Upper lobe of left lung (tissue), 6 donors: Measurements from ENCODE around the gene TBX15. TPM values are rescaled to one million over a fixed set of nuclear protein-coding genes. Genes with fewer than 3 reads are reported as not detected.
"Not testable (repeated sequence)": the region's sequence is repeated elsewhere in the genome, so short reads cannot be mapped to it uniquely, and the experiment has no call there.

ENCODE experiments used
- ATAC-seq, 2 donors: fragments of 200-7000 bp; cut with Tn5 transposase; one replicate each; pipeline ENCODE4 v1.9.1; 2022; ENCODE audit warnings: mild to moderate bottlenecking in 2 of 2, moderate library complexity in 2 of 2; ENCODE audit not compliant: low FRiP score in 2 of 2
- DNase-seq, 2 donors: peaks; one replicate each; pipeline ENCODE4 v3.0.0-alpha.2; 2019 to 2020
- H3K27ac ChIP-seq, 4 donors: fragments of 200-600 bp; sonication (generic); one replicate each; pipeline ENCODE4 v1.5.1; 2016 to 2019
- H3K27me3 ChIP-seq, 4 donors: fragments of 200-600 bp; sonication (generic); one replicate each; pipeline ENCODE4 v1.5.1; 2017 to 2019
- H3K36me3 ChIP-seq, 4 donors: fragments of 200-600 bp; sonication (generic); one replicate each; pipeline ENCODE4 v1.5.1; 2016 to 2019
- H3K4me1 ChIP-seq, 4 donors: fragments of 200-600 bp; sonication (generic); one replicate each; pipeline ENCODE4 v1.5.1; 2018 to 2019
- H3K4me3 ChIP-seq, 4 donors: fragments of 200-600 bp; sonication (generic); one replicate each; pipeline ENCODE4 v1.5.1; 2017 to 2019; ENCODE audit warnings: mild to moderate bottlenecking in 2 of 4, moderate library complexity in 1 of 4
- H3K9me3 ChIP-seq, 4 donors: fragments of 200-600 bp; sonication (generic); one replicate each; pipeline ENCODE4 v1.5.1; 2018 to 2019
- CTCF ChIP-seq, 6 experiments: fragments of 450-650 bp in 4 of 6; fragments of 200-600 bp in 2 of 6; sonication (generic) in 2 of 6; IDR thresholded peaks; one replicate each; pipeline ENCODE4 v1.5.1; 2016 to 2019; ENCODE audit warnings: antibody characterized with exemption in 6 of 6
- EP300 ChIP-seq, 4 donors: sonication (generic); formaldehyde crosslinking; IDR thresholded peaks; one replicate each; pipeline ENCODE4 v1.5.1; 2017; ENCODE audit warnings: antibody characterized with exemption in 4 of 4, control low read depth in 2 of 4
- POLR2A ChIP-seq, 4 donors: fragments of 450-650 bp; IDR thresholded peaks; one replicate each; pipeline ENCODE4 v1.5.1; 2016 to 2017; ENCODE audit warnings: antibody characterized with exemption in 4 of 4, mild to moderate bottlenecking in 2 of 4
- POLR2AphosphoS5 ChIP-seq, 2 donors: sonication (generic); formaldehyde crosslinking; IDR thresholded peaks; one replicate each; pipeline ENCODE4 v1.5.1; 2017; ENCODE audit warnings: antibody characterized with exemption in 2 of 2
- WGBS, 2 donors: methylation state at CpG; one replicate each; pipeline ENCODE4 v1.1.5; 2017 to 2018; 5-methylcytosine and 5-hydroxymethylcytosine counted together
- total RNA-seq, 6 donors: library from RNA; depleted of rRNA in 4 of 6; stranded (reverse); fragments of >200 nt in 4 of 6; gene quantifications; one replicate each; pipeline versions ENCODE4 v1.1.0 to v1.2.1, GENCODE V29; 2016 to 2021
- donor health status: DM: no; HTN: no; CAD: no; lungs with moderate emphysema.
- donor health status: DM: no; HTN: yes; CAD: no; lungs with severe emphysema.

TBX15 gene
- total RNA-seq, 6 donors from 2014 or later = 0.13 to 1.2 (median 0.39) TPM; not detected in 1

GRCh38 chr1:118923319-118923718 is 64.8 kb downstream of the TBX15 start:
- DNase-seq (no peak), ATAC-seq (no peak)
- H3K36me3 ChIP-seq = no peaks in the 10 kb centered on the region
- H3K4me1 ChIP-seq = no peaks in the 10 kb centered on the region
- no peak for TF ChIP-seq POLR2A (IDR thresholded peaks at IDR 0.05)
- TF ChIP-seq CTCF (IDR thresholded peaks at IDR 0.05) = no peak
- no peak for TF ChIP-seq EP300 (IDR thresholded peaks at IDR 0.05)
- no peaks in the 10 kb centered on the region for H3K27me3 ChIP-seq
- WGBS, 2 donors = 38 to 56% methylated on average over 4 of the region's 4 CpGs
- H3K9me3 ChIP-seq = no peaks in the 10 kb centered on the region
- no peak overlapping the region for H3K4me3 ChIP-seq
- H3K27ac ChIP-seq = no peak overlapping the region

GRCh38 chr1:118921994-118922393 is 66.1 kb downstream of the TBX15 start:
- WGBS, 2 donors = 73 to 82% methylated on average over 5 of the region's 5 CpGs
- H3K27ac ChIP-seq = no peak overlapping the region
- DNase-seq = no peak
- no peaks in the 10 kb centered on the region for H3K9me3 ChIP-seq
- no peak for ATAC-seq
- H3K27me3 ChIP-seq = no peaks in the 10 kb centered on the region
- no peaks in the 10 kb centered on the region for H3K36me3 ChIP-seq
- no peak for TF ChIP-seq EP300 (IDR thresholded peaks at IDR 0.05)
- H3K4me1 ChIP-seq = no peaks in the 10 kb centered on the region
- H3K4me3 ChIP-seq = no peak overlapping the region

DNA sequence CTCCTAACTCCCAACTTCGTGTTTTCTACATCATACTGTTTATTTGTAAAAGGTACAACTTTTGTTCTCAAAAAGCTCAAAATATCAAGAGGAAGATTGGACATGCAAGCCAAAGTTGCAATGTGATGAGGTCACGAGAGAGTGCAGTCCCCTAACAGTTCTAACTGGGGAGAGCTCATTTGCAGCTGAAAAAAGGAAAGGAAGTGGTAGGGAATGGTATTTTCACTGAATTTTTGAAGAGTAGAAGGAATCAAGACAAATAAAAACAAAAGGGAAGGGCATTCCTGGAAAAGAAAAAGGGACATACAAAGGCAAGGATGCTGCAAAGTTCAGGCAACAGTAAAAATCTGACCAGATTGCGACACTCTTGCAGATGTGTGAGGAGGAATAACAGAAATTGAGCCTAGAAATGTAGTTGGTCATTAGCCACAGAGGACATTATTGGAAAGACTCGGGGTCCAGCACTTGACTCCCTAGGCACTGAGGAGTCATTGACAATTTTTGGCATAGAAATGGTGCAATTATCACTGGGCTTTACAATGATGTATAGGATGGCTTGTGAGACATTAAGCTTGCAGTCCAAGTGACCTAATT is 67.9 kb downstream of the TBX15 start:
- TF ChIP-seq POLR2A (IDR thresholded peaks at IDR 0.05) = no peak
- no peaks in the 10 kb centered on the region for H3K36me3 ChIP-seq
- no peak for DNase-seq
- H3K27me3 ChIP-seq = no peaks in the 10 kb centered on the region
- no peak overlapping the region for H3K4me3 ChIP-seq
- no peaks in the 10 kb centered on the region for H3K4me1 ChIP-seq
- ATAC-seq = no peak
- WGBS, 2 donors = 69 to 71% methylated on average over 4 of the region's 4 CpGs
- H3K9me3 ChIP-seq = no peaks in the 10 kb centered on the region
- H3K27ac ChIP-seq = no peak overlapping the region

- TF ChIP-seq EP300 (IDR thresholded peaks at IDR 0.05) (no peak), POLR2AphosphoS5 (IDR thresholded peaks at IDR 0.05) (no peak), POLR2A (IDR thresholded peaks at IDR 0.05) (no peak), CTCF (IDR thresholded peaks at IDR 0.05) (no peak)
- H3K9me3 ChIP-seq = no peaks in the 10 kb centered on the region
- no peak for ATAC-seq
- H3K36me3 ChIP-seq = no peaks in the 10 kb centered on the region
- H3K4me1 ChIP-seq = no peaks in the 10 kb centered on the region
- 74 to 77% methylated on average over 2 of the region's 2 CpGs for WGBS, 2 donors
- DNase-seq = no peak
- H3K27ac ChIP-seq = no peak overlapping the region
- H3K4me3 ChIP-seq = no peak overlapping the region
- H3K27me3 ChIP-seq = no peaks in the 10 kb centered on the region
Observed at GRCh38 chr1:118918940-118919259, 69.2 kb downstream of the TBX15 start.

DNA sequence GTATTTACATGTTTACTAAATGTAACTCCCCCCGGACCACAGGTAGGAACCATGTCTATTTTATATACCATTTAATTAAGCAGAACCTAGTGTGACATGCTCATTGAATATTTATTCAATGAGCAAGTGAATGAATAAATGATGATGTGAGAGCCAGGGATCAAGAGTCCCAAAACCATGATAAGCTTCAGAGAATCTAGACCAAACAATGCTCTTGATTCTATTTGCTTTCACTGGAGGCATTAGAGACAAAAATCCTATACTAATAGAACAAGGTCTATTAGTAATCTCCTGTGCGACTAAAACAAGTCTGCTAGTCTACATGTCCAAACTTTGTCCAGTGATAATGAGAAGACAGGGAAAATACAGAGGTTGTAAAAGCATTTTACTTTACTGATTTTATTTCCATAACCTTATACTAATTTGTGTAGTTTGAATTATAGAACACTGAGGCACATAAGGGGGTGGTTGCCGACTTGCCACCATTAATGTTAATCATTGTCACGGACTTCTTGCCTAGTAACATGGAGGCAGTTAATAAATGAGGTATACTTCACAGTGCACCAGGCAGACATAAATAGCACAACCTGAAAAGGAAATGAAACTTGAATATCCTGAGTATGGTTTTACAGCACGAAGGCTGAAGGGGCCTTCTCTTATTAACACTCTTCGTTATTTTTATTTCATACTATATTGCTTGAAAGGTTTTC is 69.8 kb downstream of the TBX15 start:
- no peaks in the 10 kb centered on the region for H3K4me1 ChIP-seq
- TF ChIP-seq EP300 (IDR thresholded peaks at IDR 0.05) (no peak), POLR2AphosphoS5 (IDR thresholded peaks at IDR 0.05) (no peak), CTCF (IDR thresholded peaks at IDR 0.05) (no peak), POLR2A (IDR thresholded peaks at IDR 0.05) (no peak)
- no peak overlapping the region for H3K27ac ChIP-seq
- no peak overlapping the region for H3K4me3 ChIP-seq
- ATAC-seq = no peak
- H3K36me3 ChIP-seq = no peaks in the 10 kb centered on the region
- WGBS, 2 donors = 86 to 91% methylated on average over 6 of the region's 6 CpGs
- no peaks in the 10 kb centered on the region for H3K9me3 ChIP-seq
- DNase-seq = no peak
- no peaks in the 10 kb centered on the region for H3K27me3 ChIP-seq

- not testable (repeated sequence) for DNase-seq, H3K36me3 ChIP-seq, H3K4me3 ChIP-seq, H3K27ac ChIP-seq, H3K27me3 ChIP-seq, ATAC-seq, H3K4me1 ChIP-seq, H3K9me3 ChIP-seq
- 86 to 88% methylated on average over 4 of the region's 4 CpGs for WGBS, 2 donors
Observed at GRCh38 chr1:118916346-118916745, 71.8 kb downstream of the TBX15 start.
